ENCODE measurements around the gene ACTRT1.

The ACTRT1 gene

GRCh38 chrX:128052303-128052702 is at the start of gene ACTRT1:
Gene ACTRT1, minus strand, starts transcription at chrX:128052403. Its CDS starts 197 bp downstream, at chrX:128052206.
- DNase-seq (ENCODE audit: low read depth), result no peak

GRCh38 chrX:128078545-128078944 is 26.3 kb upstream of the ACTRT1 start:
- DNase-seq (ENCODE audit: low read depth), result no peak

GRCh38 chrX:128057421-128057820 is 5.2 kb upstream of the ACTRT1 start:
- no peak for DNase-seq (ENCODE audit: low read depth)

GRCh38 chrX:128051526-128051925 is 677 bp downstream of the ACTRT1 start:
- no peak for DNase-seq (ENCODE audit: low read depth)

GRCh38 chrX:128035318-128035717 is 16.9 kb downstream of the ACTRT1 start:
- DNase-seq (ENCODE audit: low read depth), result no peak

GRCh38 chrX:128021566-128021965 is 30.6 kb downstream of the ACTRT1 start:
- DNase-seq (ENCODE audit: low read depth), result no peak

- DNase-seq (ENCODE audit: low read depth), result no peak
Observed at GRCh38 chrX:128020701-128021100, 31.5 kb downstream of the ACTRT1 start.

- no peak for DNase-seq (ENCODE audit: low read depth)
Observed at GRCh38 chrX:128019218-128019617, 33.0 kb downstream of the ACTRT1 start.

- DNase-seq (ENCODE audit: low read depth), result no peak
Observed at GRCh38 chrX:128012015-128012414, 40.2 kb downstream of the ACTRT1 start.

- DNase-seq (ENCODE audit: low read depth), result no peak
Observed at GRCh38 chrX:128007882-128008281, 44.3 kb downstream of the ACTRT1 start.

Measured in EH (cell line).